ENCODE measurements around the gene NSFL1C.

DNA sequence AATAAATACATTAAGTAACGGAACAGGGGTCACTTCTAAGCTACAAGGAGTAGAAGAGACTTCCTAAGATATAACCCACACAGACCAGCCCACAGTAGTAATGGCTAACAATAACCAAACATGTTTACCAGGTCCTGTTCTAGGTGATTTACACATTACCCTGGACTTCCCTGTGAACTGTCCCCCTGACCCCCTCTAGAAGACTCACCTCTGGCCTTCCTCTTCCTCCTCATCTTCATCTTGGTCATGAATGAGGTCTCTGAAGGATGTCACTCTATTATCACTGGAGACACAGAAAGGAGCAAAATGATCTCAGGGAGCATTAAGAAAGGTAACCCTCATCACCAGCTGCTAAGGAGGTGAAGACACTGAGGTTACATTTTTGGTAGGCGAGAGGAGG is 8.7 kb downstream of the NSFL1C start:
- TF ChIP-seq, protein P1, sequence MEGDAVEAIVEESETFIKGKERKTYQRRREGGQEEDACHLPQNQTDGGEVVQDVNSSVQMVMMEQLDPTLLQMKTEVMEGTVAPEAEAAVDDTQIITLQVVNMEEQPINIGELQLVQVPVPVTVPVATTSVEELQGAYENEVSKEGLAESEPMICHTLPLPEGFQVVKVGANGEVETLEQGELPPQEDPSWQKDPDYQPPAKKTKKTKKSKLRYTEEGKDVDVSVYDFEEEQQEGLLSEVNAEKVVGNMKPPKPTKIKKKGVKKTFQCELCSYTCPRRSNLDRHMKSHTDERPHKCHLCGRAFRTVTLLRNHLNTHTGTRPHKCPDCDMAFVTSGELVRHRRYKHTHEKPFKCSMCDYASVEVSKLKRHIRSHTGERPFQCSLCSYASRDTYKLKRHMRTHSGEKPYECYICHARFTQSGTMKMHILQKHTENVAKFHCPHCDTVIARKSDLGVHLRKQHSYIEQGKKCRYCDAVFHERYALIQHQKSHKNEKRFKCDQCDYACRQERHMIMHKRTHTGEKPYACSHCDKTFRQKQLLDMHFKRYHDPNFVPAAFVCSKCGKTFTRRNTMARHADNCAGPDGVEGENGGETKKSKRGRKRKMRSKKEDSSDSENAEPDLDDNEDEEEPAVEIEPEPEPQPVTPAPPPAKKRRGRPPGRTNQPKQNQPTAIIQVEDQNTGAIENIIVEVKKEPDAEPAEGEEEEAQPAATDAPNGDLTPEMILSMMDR (IDR thresholded peaks at IDR 0.05; ENCODE audit: borderline replicate concordance, extremely low read depth, low read length, poor library complexity, severe bottlenecking): no peak
- TF ChIP-seq EZH2 (IDR thresholded peaks at IDR 0.05; ENCODE audit: borderline replicate concordance, low read depth, low read length, severe bottlenecking): no peak
